Measurements from ENCODE around the gene CLEC16A.

Gene CLEC16A

DNA sequence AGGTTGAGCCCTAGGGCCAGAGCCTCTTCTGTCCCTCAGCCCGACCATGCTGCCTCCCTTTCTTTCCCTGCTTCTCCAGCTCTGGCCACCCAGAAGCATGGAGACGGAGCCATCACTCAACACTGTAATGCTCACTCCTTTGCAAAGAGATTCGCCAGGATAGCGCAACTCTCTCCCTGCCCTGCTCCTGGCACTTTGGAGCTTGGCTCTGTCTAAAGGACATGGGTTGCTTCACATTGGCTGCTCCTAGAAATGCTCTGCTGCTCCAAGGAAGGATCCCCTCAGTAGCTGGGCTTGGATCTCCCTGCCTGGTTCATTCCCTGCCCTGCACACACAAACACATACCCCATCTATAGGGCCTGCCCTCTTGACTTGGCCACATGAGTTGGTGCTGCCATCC lies 76.0 kb downstream of the CLEC16A start:
- no peak for DNase-seq

DNA sequence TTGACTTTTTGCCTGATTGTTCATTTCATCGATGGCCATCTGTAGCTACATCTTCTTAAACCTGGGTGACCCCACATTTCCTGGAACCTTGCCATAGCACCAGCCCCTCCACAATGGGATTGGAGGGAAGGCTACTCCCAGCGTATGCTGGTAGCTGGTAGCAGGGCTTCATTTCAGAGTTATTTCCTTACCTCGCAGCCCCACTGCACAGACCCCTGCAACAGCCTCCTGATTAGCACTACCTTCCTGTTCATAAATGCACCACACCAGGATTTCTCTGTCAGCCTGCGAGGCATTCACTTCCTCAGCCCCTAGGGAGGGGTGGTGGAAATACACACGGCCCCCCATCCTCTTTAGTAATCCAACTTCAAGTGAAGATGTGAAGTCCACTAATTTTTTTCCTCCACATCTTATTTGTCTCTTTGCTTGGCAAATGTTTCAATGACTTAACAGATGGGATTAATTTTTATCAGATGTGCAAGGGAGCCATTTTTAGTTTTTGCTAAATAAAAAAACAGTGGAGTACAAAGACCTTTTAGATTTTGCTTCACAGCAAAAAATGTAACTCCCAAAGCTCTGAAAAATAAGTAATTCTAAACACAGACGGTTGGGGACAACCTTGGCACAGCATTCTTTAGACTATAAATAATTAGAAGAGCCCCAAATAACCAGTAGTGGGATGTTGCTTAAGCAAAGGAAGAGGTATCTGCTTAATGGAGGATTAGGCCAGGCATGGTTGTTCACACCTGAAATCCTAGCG lies 76.6 kb downstream of the CLEC16A start:
- DNase-seq, result no peak

DNA sequence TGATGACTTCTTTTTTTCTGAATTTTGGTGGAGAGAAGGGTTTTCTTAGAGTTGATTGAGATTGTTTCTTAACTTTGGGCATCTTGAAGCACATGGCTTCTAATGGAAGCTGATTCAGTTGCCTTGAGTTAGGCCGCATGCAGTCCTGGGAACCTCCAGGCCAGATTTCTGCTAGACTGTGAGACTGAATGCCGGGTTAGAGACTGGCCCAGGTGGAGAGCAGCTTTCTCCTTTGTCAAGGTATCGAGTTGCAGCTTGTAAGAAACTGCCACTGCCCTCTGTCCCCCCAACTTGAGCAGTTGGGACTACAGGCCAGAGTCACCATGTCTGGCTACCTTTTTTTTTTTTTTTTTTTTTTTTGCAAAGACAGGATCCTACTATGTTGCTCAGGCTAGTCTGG lies 77.6 kb downstream of the CLEC16A start:
- DNase-seq, result no peak

DNA sequence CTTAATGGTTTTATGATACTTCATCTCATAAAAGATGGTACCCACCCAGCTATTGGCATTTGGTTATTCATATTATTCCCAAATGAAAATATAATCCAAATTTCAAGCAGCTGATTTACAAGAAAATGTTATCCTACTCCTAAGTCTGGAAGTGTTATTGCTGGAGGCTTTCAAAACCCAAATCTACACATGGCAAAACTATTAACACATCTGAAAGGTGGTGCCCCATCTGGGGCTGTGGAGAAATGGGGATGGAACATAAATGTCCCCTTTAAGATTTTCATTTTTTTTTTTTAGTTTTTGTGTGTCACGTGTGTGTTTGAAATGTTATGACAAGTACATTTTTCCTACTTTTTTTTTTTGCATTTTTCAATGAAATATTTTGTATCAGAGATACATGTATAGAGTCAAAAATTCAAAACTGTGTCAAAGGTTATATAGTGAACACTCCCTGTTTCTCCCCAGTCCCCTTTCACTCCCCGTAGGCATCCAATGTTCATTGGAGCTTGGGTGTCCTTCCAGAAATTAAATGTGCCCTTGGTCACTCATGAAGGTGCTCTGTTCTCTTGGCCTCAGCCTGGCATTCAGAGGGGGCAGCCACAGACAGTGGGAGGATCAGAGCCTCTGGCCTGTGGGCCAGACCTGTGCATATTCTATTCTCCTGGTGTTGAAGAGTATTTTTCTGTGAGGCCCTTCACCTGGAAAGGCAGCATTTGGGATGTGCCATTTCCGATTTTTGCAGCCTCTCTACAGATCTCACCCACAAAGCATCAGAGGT lies 79.1 kb downstream of the CLEC16A start:
- DNase-seq, result no peak

DNA sequence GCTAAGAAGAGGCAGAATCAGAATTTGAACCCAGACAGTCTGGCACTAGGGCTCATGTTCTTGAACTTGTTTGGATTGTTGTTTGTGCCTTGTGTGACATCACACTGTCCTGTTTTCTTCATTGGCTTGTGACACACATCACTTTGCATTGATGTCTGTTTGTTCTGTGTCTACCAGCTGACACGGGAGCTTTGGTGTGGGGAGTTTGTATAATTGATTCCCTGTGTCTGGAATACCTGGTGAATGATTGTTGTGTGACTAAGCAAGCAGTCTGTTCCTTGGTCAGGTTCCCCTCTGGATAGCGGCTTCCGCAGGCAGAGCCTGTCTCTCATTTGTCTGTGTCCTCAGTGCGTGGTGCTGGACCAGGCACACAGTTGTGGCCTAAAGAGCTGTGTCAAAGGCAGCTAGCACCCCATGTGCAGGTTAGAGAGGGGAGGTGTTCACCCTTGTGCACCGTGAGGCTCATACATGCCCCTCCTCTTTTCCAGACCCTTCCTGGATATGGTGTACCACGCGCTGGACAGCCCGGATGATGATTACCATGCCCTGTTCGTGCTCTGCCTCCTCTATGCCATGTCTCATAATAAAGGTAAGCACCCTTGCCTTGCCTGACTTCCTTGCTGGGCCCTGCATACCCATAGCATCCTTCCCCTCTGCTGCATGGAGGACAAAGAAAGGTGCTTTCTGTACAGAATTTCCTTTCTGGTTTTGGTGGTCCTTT lies 80.1 kb downstream of the CLEC16A start:
- DNase-seq, result no peak

DNA sequence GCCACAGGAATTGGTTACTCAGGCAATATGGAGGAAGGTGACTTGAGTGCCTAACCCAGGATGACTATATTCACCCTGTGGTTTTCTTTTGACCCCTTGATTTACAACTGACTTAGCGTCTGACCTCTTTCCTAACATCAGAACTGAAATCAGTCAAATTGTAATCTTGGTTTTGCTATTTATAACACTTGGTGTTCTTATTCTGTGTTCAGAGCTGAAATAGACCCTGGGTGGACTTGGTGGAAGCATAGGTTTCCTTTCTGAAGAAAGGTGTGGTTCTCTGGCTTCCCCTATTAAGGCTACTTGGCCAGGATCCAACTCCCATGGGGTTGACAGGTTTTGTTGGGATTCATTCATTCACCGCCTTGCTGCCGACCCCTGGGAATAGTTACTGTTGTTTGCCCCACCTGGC lies 80.8 kb downstream of the CLEC16A start:
- DNase-seq, result no peak

DNA sequence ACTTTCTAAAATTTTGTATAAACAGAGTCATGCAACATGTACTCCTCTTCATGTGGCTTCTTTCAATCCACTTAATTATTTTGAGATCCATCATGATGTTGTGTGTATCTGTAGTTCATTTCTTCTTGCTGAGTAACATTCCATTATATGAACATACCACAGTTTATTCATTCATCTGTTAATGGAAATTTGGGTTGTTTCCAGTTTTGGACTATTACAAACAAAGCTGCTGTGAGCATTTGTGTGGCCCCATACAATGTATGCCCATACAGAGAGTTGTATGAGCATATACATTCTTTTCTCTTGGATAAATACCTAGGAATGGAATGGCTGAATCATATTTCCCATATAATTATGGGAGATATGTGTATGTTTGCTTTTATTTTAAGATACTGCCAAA lies 85.6 kb downstream of the CLEC16A start:
- no peak for DNase-seq

DNA sequence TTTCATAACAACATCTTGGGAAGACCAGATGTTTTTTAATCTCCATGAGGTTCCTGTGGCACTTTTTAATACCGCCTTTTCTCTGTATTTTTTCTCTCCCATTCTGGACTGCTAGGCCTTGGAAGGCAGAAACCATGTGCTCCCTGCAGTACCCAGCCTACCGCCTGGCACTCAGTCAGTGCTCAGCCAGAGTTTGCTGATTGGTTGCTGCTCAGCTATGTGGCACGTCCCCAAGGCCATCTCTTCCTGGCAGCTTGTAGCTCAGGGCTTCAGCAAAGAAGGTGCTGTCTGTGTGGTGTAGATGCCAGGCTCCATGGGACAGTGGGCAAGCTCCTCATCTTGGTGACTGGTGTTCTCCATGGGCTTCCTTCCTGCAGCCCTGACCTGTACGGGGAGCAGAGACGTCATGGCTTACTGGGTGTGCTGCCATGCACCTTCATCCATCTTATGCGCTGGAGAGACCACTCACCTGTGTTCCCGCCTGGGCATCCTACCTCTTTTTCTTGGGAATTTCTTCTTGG lies 86.7 kb downstream of the CLEC16A start:
- no peak for DNase-seq

DNA sequence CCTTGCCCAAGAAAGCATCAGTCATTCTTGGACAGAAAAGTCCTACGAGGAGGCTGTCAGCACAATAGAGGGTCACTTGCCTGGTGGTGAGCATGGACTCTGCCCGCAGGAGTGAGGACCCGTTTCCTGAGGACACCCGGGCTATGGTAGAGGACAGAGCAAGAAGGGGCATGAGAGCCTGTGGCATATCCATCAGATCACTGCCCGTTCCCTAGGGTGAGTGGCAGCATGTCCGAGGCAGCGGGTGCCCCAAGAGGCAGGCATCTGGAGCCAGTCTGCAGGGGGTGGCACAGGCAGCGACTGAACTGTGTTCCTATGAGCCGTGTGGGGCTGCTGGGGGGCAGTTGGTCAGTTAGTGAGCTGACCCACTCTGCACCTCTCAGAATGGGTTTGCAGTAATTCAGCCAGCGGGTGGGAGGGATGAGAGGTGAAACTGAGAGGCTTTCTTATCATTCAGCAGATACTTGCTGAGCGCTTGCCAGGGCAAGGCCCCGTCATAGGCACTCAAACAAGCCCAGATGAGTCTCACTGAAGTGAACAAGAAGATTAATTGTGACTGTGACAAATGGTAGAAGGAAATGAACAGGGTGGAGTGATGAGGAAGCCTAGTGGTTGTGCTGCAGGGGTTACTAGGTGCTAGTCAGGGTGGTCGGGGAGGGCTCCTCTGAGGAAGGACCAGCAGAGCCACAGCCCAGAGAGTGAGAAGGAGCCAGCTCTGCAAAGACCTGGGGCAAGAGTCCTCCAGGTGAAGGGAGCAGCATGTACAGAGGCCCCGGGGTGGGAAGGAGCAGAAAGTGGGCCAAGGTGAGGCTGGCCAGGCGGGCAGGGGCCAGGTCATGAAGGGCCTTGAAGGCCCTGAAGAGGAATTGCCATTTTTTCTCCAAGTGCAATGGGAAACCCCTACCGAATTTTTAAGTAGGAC lies 87.9 kb downstream of the CLEC16A start:
- no peak for DNase-seq

DNA sequence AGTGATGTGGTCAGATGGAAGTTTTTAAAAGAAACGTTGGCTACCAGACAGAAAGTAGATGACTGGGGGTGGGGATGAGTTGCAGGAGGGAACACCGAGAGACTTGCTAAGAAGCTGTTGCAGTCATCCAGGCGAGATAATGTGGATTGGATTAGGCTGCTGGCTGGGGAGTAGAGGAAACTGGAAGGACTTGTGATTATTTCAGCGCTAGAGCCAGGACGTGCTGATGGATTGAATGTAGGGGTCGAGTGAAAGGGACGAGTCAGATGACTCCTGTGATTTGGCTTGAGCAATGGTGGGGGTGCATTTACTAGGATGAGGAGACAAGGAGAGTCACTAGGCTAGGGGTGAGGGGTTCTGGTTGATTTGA lies 88.5 kb downstream of the CLEC16A start:
- peak; percentile 39 for DNase-seq

DNA sequence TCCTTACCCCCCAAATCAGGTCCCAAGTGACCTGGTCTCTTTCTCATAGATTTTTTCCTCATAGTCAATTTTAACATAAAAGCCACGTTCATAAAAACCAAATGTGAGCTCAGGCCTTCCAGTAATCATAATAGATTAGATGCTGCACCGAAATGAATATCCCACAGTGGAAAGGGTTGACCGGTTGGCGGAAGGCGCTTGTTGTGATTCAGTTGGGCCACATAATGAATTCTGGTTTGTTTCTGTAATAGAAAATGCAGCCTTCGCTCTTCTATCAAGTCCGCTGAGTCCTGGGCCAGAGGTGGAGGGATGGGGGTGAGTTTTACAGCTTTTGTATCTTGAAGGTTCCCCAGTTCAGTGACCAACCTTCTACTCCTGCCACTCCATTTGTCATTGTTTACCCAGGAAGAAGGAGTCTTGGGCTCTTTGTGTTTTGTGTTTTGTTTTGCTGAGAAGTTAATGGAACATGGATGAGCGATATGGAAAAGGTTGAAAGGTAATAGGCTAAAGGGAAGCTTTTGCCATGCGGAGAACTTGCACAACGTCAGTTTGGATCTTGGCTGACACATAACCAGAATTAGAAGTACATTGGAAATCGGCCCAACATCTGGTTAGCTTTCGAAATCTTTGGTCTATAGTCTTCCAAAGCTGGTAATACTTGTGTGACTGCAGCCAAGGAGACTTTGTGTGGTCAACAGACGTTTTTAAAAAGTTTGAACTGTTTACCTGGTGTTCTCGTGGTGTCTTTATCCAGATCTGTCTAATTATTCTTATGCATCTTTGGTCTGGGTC lies 89.5 kb downstream of the CLEC16A start:
- DNase-seq, result no peak

DNA sequence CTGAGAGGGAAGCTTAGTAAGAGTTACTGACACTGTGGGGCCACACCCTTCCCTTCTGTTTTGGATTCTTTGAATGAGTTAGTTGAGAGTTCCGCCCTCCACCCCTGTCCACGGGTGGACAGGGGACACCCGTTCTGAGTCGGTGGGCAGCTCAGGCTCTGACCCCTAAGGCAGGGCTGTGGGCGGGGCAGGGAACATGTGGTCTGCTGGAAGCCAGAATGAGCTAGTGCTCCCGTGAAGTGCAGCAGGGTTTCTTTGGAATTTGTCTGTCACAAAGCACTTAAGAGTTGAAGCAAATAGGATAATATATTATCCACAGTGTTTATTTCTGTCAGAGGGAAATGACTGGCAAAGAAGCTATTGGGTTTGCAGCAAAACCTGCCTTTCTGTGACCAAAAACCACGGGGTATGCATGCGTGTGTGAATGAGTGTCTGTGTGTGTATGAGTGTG lies 90.1 kb downstream of the CLEC16A start:
- no peak for DNase-seq

DNA sequence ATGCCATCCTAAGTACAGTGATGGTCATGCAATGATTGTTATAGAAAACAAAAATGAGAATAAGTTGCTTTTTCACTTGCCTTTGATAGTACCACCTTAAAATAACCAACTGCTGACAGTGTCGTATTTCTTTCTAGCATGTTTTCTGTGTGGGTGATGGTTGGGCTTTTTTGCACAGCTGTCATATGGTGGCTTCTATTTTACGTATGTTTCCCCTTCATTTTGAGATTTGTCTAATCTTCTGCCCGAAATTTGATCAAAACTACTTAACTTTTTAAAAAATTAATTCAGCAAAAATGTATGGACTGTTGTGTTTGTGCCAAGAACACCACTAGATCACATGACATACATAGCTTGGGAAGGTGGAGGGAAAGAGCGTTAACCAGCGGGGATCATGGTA lies 90.7 kb downstream of the CLEC16A start:
- DNase-seq, result no peak

DNA sequence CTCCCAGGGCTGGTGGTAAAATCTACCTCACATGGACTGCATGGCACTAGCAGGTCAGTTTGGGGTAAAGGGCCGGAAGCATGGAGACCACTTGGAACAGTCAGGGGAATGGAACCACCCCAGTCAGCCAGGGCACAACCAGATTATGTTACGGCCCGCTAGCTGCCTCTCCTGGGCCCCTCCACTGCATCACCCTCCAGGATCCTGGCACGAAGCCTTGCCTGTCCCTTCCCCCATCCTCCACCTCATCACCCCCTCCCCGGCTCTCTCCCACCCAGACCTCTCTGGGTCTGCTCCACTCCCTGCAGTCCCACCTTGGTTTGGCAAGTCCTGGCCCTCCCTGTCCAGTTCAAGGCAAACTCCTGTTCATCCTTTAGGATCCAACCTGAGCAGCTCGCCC lies 91.7 kb downstream of the CLEC16A start:
- DNase-seq, result no peak

DNA sequence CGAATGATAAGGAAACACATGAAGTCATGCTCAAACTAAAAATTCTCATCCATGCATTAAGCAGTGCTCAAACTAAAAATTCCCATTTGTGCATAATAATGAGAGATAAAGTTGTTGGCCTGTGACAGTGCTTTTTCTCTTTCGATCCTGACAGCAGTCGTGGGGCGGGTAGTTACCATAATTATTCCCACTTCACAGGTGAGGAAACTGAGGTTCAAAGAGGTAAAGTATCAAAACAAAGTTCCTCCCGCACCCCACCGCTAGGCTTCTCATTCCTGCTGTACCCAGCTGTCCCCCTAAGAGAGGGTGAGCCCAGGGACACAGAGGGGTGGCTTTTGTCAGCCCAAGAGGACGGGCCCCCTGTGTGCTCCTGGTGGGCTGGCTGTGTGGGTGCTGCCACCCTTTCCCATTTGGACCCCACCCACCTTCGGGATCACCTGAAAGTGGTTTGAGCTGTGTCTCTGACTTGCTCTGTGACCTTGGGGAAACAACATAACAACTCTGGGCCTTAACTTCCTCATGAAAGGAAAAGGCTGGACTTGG lies 92.6 kb downstream of the CLEC16A start:
- no peak for DNase-seq

DNA sequence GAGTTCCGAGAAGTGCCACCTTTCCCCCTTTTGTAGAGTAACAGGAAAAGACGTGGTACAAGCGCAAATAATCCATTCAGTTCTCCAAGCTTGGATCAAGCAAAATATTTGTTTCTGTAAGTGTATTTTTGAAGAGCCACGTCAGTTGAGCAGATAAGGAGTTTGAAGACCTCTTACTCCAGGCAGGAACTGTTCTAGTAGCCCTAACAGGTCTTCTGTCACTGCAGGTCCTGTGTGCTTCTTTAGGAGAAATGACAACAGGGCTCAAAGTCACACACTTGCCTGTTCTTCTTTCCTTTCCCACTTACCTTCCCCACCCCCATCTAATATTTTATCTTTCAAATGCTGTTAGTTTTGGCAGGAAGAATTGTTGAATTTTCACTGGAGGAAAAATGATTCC lies 93.9 kb downstream of the CLEC16A start:
- no peak for DNase-seq

DNA sequence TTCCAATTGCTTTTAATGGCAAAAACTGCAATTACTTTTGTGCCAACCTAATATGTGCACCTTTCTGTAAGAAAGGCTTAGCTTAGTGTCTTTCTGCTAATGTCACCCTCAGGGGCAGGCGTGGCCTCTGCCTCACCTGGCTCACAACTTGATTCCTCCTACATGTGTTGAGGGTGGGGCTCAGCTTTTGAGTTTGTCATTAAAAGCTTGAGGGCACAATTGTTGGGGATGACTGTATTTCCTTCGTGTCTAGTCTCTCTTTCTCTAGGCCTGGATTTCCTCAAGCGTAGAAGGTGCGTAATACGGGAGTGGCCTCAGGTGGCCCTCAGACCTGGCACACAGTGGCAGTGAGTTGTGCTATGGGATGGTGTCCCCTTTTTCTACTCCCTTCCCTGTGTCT lies 94.4 kb downstream of the CLEC16A start:
- DNase-seq, result no peak

DNA sequence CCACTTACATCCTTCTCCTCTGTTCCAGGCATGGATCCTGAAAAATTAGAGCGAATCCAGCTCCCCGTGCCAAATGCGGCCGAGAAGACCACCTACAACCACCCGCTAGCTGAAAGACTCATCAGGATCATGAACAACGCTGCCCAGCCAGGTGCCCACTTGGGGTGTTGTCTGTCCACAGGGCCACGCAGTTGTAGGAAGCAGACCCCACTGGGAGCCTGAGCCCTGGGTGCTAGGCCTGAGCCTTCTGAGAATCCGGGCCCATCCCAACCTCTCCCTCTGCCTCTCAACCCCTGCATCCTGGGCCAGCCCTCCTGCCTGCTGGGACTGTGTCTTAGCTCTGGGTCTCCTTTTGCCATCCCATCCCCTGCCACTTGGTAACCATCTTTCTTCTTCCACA lies 95.4 kb downstream of the CLEC16A start:
- DNase-seq, result no peak

DNA sequence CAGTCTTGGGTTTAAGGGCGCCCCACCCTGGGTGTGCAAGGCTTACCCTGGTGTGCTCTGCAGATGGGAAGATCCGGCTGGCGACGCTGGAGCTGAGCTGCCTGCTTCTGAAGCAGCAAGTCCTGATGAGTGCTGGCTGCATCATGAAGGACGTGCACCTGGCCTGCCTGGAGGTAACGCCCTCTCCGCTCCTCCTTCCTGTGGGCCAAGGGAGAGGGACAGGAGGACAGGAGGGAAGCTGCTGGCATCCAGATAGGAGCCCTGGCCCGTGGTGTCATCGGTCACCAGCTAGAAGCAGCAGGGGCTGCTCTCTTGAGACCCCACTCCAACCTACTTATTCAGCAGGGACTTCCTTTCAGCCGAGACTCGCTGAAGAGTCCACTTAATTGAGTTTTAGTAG lies 97.8 kb downstream of the CLEC16A start:
- DNase-seq, result no peak

DNA sequence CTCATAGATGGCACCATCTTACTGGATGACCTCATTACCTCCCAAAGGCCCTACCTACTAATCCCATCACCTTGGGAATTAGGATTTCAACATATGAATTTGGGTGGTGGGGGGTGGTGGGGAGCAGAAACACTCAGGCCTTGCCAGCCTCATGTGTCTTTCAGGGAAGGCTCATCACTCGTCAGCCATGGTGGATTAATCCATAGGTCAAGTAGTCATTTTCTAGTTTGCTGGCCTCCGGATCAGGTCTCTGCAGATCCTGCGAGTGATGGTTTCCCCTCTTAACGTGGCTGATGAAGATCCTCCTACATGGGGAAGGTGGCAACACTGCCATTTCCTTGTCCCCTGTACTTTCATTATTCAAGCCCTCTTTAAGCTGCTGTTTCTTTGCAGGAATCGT lies 101.1 kb downstream of the CLEC16A start:
- DNase-seq, result no peak

DNA sequence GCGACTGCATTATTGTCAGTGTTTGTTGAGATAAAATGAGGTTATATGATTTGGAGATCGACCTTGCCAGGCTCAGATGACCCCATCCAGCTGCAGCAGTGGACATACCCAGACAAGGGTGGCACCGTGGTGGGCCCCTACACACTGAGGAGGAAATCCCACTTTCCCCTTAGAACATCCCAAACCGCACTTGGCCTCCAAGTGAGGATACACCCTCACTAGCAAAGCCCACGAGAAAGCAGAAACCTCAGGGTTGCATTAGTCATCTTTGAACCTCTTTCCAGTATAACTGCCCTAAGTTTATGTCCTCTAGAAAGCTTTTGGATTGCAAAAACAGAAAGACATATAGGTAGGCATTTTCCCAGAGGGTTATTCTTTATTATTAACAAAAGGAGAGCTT lies 101.5 kb downstream of the CLEC16A start:
- DNase-seq, result no peak
